NCI-H345 (cell line): ENCODE results near the gene HELQ.
"Not testable (repeated sequence)": the region's sequence is repeated elsewhere in the genome, so short reads cannot be mapped to it uniquely, and the experiment has no call there.

Experiments
- DNase-seq: peaks from one replicate; lab custom pipeline; 2025; lab: John Stamatoyannopoulos, UW

Gene HELQ

GRCh38 chr4:83455281-83456183, at the start of gene HELQ, which contains the start of gene MRPS18C:
TSS of gene HELQ (minus strand) at chr4:83455823. CDS start at chr4:83455693, 130 bp downstream.
TSS of gene MRPS18C (plus strand) at chr4:83456058. CDS start at chr4:83456078, 20 bp downstream.
- DNase-seq: peak; percentile 97

DNA sequence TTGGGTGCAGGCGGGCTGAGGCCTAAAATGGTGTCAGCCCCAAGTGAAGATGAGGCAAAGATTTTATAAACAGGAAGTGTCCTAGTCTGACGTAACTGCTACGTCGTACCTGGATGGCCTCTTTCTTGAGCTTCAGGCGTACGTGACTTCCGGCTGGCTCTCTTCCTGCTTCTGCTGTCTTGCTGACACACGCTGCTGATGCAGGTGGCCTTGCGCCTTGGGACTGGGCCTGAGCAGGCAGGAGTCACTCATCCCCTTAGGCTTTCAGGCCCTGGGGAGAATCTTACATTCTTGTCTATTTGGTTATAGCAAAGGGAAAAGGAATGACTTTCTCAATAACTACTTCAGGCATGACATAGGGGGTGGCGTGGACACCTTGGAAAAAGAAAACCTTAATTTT, 49.4 kb upstream of the HELQ start:
- no peak for DNase-seq

DNA sequence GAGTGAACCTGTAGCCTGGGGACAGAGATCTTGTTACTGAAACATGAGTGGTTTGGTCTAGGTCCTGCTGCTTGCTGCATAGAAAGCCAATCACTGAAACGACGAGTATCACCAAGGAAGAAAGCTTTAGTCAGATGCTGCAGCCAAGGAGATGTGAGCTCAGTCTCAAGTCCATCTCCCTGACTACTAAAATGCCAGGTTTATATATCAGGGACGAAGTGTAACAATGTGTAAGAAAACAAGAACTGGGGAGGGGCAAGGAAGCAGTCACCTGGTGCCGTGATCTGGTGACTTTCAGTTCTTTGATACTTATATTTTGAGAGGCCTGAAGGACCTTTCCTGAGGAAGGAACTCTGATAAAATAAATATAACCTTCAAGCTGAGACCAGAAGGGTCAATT, 48.9 kb upstream of the HELQ start:
- DNase-seq: no peak

- no peak for DNase-seq
Observed at GRCh38 chr4:83503974-83504373, 48.4 kb upstream of the HELQ start.

- DNase-seq: not testable (repeated sequence)
Observed at GRCh38 chr4:83501671-83502070, 46.0 kb upstream of the HELQ start.

- no peak for DNase-seq
Observed at GRCh38 chr4:83498187-83498586, 42.6 kb upstream of the HELQ start.

- DNase-seq: not testable (repeated sequence)
Observed at GRCh38 chr4:83496085-83496917, 40.7 kb upstream of the HELQ start.

DNA sequence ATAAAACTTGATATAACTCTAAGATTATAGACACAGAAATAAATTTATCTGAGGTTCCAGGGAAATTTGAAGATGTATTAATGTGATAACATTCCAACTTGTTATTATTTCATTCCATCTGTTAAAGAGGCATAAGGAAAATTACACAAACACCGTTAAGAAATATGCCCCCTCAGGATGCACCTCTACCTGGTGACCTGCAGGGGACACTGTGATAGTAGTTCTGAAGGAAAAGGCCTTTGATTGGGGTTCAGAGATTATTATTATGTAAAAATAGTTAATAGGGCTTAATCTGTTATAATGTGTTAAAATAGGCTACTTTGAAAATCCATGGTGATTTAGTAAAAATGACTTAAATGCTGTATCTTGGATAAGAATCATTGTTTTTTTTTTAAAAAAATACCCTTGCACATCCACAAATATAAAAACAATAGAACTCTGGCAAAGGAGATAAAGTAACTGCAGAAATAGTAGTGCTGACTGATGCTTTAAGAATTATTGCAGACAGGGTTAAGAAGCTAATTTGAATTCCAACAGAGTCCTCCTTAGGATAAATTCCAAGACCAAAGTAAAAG, 35.3 kb upstream of the HELQ start:
- peak; percentile 2 for DNase-seq

DNA sequence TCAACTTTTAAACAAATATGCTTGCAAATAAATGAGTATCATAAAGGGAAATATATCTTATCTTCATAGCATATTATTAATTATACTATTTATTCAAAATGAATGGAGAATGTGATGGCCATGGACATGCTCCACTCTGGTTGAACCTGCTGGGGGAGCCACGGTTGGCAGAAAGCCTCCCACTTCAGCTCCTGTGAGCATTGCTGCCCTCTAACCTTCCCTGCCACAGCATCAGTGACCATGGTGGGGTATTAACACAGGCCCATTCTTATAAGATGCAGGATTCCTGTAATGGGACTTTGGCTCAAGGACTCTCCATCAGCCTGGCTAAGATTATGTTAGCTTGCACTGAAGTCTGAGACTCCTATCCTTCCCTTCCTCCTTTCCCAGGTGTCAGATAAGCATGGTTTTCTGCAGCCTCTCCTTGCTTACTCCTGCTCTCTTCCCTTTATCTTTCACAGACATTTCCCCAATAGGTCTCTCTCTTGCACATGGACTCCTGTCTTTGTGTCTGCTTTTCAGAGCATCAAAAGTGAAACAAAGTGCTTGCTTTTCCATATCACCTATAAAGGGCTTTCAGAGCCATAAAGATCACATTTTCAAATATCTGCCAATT, 34.2 kb upstream of the HELQ start:
- DNase-seq: no peak

GRCh38 chr4:83486457-83487129, 31.0 kb upstream of the HELQ start:
- DNase-seq: no peak

DNA sequence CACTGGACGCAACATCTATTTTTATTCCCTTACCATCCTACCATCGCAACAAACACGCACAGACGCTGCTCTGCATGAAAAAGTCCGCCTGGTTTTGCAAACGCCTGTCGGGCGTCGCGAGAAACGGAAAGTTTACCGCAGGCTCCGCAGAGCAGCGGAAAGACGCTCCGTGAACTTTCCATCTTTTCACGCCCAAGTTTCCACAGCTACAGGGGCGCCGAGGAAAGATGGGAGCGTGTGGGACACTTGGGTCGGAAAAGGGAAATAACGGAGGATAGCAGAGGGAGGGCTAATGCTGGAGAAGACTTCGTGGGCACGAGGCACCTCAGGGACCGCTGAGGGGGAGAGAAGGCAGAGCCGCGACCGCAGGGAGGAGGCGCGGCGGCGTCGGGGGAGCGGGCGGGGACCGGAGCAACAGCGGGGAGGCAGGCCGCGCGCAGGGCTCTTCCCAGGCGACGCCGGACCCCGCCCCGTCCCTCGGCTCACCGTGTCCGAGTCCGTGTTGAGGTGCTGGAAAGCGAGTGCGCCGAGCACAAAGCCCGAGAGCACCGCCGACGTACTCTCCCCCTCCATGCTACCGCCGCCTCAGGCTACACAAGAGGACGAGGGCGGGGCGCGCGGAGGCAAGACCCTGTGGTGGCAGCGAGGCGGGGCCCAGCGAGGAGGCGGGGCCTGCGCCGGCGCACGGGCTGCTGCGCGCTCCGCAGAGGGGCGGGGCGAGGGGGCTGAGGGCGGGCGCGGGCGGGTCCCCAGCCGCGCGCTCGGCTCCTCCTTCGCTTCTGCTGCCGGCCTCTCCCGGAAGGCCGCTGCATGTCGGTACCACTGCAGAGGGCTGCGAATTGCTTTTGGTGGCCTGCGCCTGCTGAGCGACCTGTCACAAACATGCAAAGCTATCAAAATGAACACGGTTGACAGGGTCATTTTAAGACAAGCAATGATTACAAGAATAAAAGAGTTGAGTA, 29.2 kb upstream of the HELQ start, which contains the start of gene ABRAXAS1:
TSS of gene ABRAXAS1 (minus strand) at position 601 of the 962 bp plus-strand sequence. CDS start at position 573, 28 bp downstream.
- DNase-seq: peak; percentile 89

DNA sequence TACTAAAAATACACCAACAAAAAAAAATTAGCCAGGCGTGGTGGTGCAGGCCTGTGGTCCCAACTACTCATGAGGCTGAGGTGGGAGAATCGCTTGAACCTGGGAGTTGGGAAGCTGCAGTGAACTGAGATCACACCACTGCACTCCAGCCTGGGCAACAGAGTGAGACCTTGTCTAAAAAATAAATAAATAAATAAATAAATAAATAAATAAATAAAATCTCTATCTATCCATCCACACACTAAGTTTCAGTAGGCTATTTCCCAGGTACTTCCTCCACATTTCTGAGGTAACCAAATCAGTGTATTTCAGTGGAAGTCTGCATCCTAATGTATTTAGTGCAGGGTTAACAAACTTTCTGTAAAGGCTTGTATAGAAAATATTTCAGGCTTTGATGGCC, 18.3 kb upstream of the HELQ start:
- DNase-seq: no peak

DNA sequence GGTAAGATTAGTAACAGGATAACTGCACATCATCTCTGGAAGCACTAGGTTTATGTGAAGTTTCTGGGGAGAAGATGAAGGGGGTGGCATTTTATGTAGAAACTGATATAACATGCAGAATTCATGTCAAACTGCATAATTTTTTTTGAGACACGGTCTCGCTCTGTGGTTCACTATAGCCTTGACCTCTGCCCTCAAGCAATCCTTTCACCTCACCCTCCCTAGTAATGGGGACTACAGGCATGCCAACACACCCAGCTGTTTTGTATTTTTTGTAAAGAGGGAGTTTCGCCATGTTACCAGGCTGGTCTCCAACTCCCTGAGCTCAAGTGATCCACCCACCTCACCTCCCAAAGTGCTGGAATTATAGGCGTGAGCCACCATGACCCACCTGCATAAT, 17.8 kb upstream of the HELQ start:
- DNase-seq: no peak

- no peak for DNase-seq
Observed at GRCh38 chr4:83456184-83456501, 520 bp upstream of the HELQ start.

DNA sequence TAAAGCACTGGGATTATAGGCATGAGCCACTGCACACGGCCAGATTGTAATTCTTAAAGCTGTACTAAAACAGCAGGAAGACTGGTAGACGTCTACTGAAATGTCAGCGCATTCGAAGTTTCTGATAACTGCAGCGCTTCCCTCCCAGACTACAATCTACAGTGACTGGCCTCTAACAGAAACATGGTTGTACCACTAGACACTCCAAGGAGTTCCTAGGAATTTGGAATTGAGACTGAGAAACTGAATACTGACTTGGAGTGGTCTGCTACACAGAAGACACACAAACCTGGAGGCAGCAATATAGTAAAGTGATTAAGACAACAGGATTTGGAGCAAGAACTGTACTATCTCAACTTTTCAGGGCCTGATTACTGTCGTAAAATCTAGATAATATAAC, 937 bp downstream of the HELQ start:
- DNase-seq: no peak

GRCh38 chr4:83449009-83449408, 6.6 kb downstream of the HELQ start:
- DNase-seq: no peak

GRCh38 chr4:83440899-83441298, 14.7 kb downstream of the HELQ start:
- DNase-seq: no peak

- no peak for DNase-seq
Observed at GRCh38 chr4:83440148-83440814, 15.3 kb downstream of the HELQ start.

DNA sequence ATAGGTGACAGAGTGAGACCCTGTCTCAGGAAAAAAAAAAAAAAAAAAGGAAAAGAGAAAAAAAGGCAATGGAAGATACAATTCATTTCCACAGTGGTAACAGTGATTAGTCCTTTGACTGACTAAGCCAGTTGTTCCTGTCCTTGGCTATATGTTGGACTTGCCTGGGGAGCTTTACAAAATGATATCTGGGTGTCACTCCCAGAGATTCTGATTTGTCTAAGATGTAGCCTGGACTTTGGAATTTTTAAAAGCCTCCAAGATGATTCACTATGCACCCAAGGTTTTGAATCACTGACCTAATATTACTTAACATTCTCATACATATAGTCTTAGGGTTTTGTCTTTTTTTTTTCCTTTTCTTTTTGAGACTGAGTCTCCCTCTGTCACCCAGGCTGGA, 16.9 kb downstream of the HELQ start:
- no peak for DNase-seq

DNA sequence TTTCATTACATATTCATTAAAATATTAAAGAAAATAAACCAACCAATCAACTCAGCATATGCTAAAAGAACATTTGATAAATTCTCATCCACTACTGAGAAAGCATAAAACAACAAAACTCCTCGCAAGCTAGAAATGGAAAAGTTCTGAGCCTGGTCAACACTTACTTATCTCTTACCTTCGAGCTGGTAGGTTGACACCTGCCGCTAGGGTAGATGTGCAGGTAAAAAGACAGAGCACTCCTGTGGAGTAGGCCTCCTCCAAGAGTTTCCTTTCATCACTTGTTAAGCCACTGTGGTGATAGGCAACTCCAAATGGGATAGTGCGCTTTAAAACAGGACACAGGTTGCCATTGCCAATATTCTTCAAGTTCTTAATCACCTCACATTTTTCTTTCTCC, 18.9 kb downstream of the HELQ start:
- DNase-seq: no peak
